ENCODE results near the gene USH2A.

Gene USH2A

GRCh38 chr1:216281757-216282156, 141.5 kb downstream of the USH2A start:
- TF ChIP-seq EZH2phosphoT487 (IDR thresholded peaks at IDR 0.05; ENCODE audit: borderline replicate concordance) (no peak), CTCF (conservative IDR thresholded peaks at IDR 0.05; ENCODE audit: low read length) (no peak)
- Histone ChIP-seq H3K4me3 (ENCODE audit: low read length, poor library complexity, severe bottlenecking) (no peak overlapping the region), H3K4me2 (ENCODE audit: low read depth, low read length, poor library complexity, severe bottlenecking) (no peak overlapping the region), H3K9me2 (replicated peaks; ENCODE audit: low read depth, low read length) (no peaks in the 10 kb centered on the region), H3F3A (ENCODE audit: low read depth) (no peaks in the 10 kb centered on the region), H3K9me3 (ENCODE audit: insufficient read depth, low read depth, low read length) (no peaks in the 10 kb centered on the region), H3K27me3 (ENCODE audit: insufficient read depth, low read length, poor library complexity, severe bottlenecking) (no peaks in the 10 kb centered on the region), H4K20me1 (ENCODE audit: insufficient read depth, low read length, poor library complexity, severe bottlenecking) (no peaks in the 10 kb centered on the region), H2AFZ (ENCODE audit: low read length) (no peak overlapping the region), H3K9ac (ENCODE audit: low read depth, low read length, poor library complexity, severe bottlenecking) (no peak overlapping the region), H3K79me2 (ENCODE audit: insufficient read depth, low read length) (no peaks in the 10 kb centered on the region), H3K4me1 (ENCODE audit: insufficient read depth, low read length, poor library complexity, severe bottlenecking) (no peaks in the 10 kb centered on the region), H3K36me3 (ENCODE audit: insufficient read depth, low read length) (no peaks in the 10 kb centered on the region)

GRCh38 chr1:216270086-216270773, 153.0 kb downstream of the USH2A start:
- Histone ChIP-seq H4K20me1 (ENCODE audit: insufficient read depth, low read length, poor library complexity, severe bottlenecking) (no peaks in the 10 kb centered on the region), H3K27me3 (ENCODE audit: insufficient read depth, low read length, poor library complexity, severe bottlenecking) (no peaks in the 10 kb centered on the region), H3K9me3 (ENCODE audit: insufficient read depth, low read depth, low read length) (no peaks in the 10 kb centered on the region), H3K9ac (ENCODE audit: low read depth, low read length, poor library complexity, severe bottlenecking) (no peak overlapping the region), H3K9me2 (replicated peaks; ENCODE audit: low read depth, low read length) (no peaks in the 10 kb centered on the region), H3K4me3 (ENCODE audit: low read length, poor library complexity, severe bottlenecking) (no peak overlapping the region), H3K4me2 (ENCODE audit: low read depth, low read length, poor library complexity, severe bottlenecking) (no peak overlapping the region), H3K4me1 (ENCODE audit: insufficient read depth, low read length, poor library complexity, severe bottlenecking) (no peaks in the 10 kb centered on the region), H3K79me2 (ENCODE audit: insufficient read depth, low read length) (no peaks in the 10 kb centered on the region), H3K36me3 (ENCODE audit: insufficient read depth, low read length) (no peaks in the 10 kb centered on the region), H2AFZ (ENCODE audit: low read length) (no peak overlapping the region), H3F3A (ENCODE audit: low read depth) (no peaks in the 10 kb centered on the region)
- no peak for TF ChIP-seq EZH2phosphoT487 (IDR thresholded peaks at IDR 0.05; ENCODE audit: borderline replicate concordance)
- TF ChIP-seq CTCF (conservative IDR thresholded peaks at IDR 0.05; ENCODE audit: low read length) = no peak

GRCh38 chr1:216261631-216262030, 161.6 kb downstream of the USH2A start:
- H3K27me3 ChIP-seq (ENCODE audit: insufficient read depth, low read length, poor library complexity, severe bottlenecking) = no peaks in the 10 kb centered on the region
- H3K9me3 ChIP-seq (ENCODE audit: insufficient read depth, low read depth, low read length) = no peaks in the 10 kb centered on the region
- no peaks in the 10 kb centered on the region for H4K20me1 ChIP-seq (ENCODE audit: insufficient read depth, low read length, poor library complexity, severe bottlenecking)
- H3K4me3 ChIP-seq (ENCODE audit: low read length, poor library complexity, severe bottlenecking) = no peak overlapping the region
- no peak overlapping the region for H3K4me2 ChIP-seq (ENCODE audit: low read depth, low read length, poor library complexity, severe bottlenecking)
- H3K79me2 ChIP-seq (ENCODE audit: insufficient read depth, low read length) = no peaks in the 10 kb centered on the region
- no peaks in the 10 kb centered on the region for H3K4me1 ChIP-seq (ENCODE audit: insufficient read depth, low read length, poor library complexity, severe bottlenecking)
- H3K9ac ChIP-seq (ENCODE audit: low read depth, low read length, poor library complexity, severe bottlenecking) = no peak overlapping the region
- H3F3A ChIP-seq (ENCODE audit: low read depth) = no peaks in the 10 kb centered on the region
- no peaks in the 10 kb centered on the region for H3K9me2 ChIP-seq (replicated peaks; ENCODE audit: low read depth, low read length)
- no peak for TF ChIP-seq EZH2phosphoT487 (IDR thresholded peaks at IDR 0.05; ENCODE audit: borderline replicate concordance)
- TF ChIP-seq CTCF (conservative IDR thresholded peaks at IDR 0.05; ENCODE audit: low read length) = no peak
- no peak overlapping the region for H2AFZ ChIP-seq (ENCODE audit: low read length)
- H3K36me3 ChIP-seq (ENCODE audit: insufficient read depth, low read length) = no peaks in the 10 kb centered on the region
